WTC11 (cell line): ENCODE data around the gene SNX25.

Experiments used
- ELF4 ChIP-seq: sonication (generic); formaldehyde crosslinking; IDR thresholded peaks from 2 replicates; pipeline ENCODE4 v1.8.1; 2022; ENCODE audit warnings: low read depth, mild to moderate bottlenecking, moderate library complexity, missing genetic modification reagents
- FOXJ3 ChIP-seq: sonication (generic); formaldehyde crosslinking; IDR thresholded peaks from 2 replicates; pipeline ENCODE4 v1.9.0; 2021; ENCODE audit warnings: missing genetic modification reagents, mild to moderate bottlenecking, borderline replicate concordance
- JUN ChIP-seq: sonication (generic); formaldehyde crosslinking; IDR thresholded peaks from 2 replicates; pipeline ENCODE4 v1.8.0; 2023; ENCODE audit warnings: mild to moderate bottlenecking, missing genetic modification reagents
- NR3C1 ChIP-seq: sonication (generic); formaldehyde crosslinking; conservative IDR thresholded peaks from 2 replicates; pipeline ENCODE4 v1.8.1; 2023; ENCODE audit warnings: low read depth, mild to moderate bottlenecking, missing genetic modification reagents
- SMAD4 ChIP-seq: sonication (generic); formaldehyde crosslinking; IDR thresholded peaks from 2 replicates; pipeline ENCODE4 v1.8.0; 2022; ENCODE audit warnings: mild to moderate bottlenecking, missing genetic modification reagents
- SP1 ChIP-seq: sonication (generic); formaldehyde crosslinking; conservative IDR thresholded peaks from 2 replicates; pipeline ENCODE4 v1.8.1; 2022; ENCODE audit warnings: missing genetic modification reagents
- ZNF138 ChIP-seq: sonication (generic); formaldehyde crosslinking; conservative IDR thresholded peaks from 2 replicates; pipeline ENCODE4 v1.8.1; 2022; ENCODE audit warnings: mild to moderate bottlenecking, moderate library complexity, missing genetic modification reagents
- ZNF317 ChIP-seq: sonication (generic); formaldehyde crosslinking; IDR thresholded peaks from 2 replicates; pipeline ENCODE4 v1.8.1; 2023; ENCODE audit warnings: low read depth, mild to moderate bottlenecking, moderate library complexity, missing genetic modification reagents, borderline replicate concordance
- TF ChIP-seq, protein P1 (sequence below): fragments of 200-600 bp; IDR thresholded peaks from 2 replicates; pipeline ENCODE4 v1.8.0; 2022; ENCODE audit warnings: antibody characterized with exemption
- TF ChIP-seq, protein P2 (sequence below): sonication (generic); formaldehyde crosslinking; IDR thresholded peaks from 2 replicates; pipeline ENCODE4 v1.8.0; 2022; ENCODE audit warnings: mild to moderate bottlenecking, missing genetic modification reagents
- TF ChIP-seq, protein P3 (sequence below): sonication (generic); formaldehyde crosslinking; IDR thresholded peaks from 2 replicates; pipeline ENCODE4 v1.8.0; 2023; ENCODE audit warnings: mild to moderate bottlenecking, missing genetic modification reagents
- TF ChIP-seq, protein P4 (sequence below): sonication (generic); formaldehyde crosslinking; IDR thresholded peaks from 2 replicates; pipeline ENCODE4 v1.8.0; 2022; ENCODE audit warnings: mild to moderate bottlenecking, missing genetic modification reagents
- TF ChIP-seq, protein P5 (sequence below): sonication (generic); formaldehyde crosslinking; IDR thresholded peaks from 2 replicates; pipeline ENCODE4 v1.8.1; 2022; ENCODE audit warnings: low read depth, mild to moderate bottlenecking, moderate library complexity, missing genetic modification reagents, borderline replicate concordance
- TF ChIP-seq, protein P6 (sequence below): sonication (generic); formaldehyde crosslinking; IDR thresholded peaks from 2 replicates; pipeline ENCODE4 v1.8.1; 2022; ENCODE audit warnings: mild to moderate bottlenecking, missing genetic modification reagents, moderate library complexity, borderline replicate concordance

DNA sequence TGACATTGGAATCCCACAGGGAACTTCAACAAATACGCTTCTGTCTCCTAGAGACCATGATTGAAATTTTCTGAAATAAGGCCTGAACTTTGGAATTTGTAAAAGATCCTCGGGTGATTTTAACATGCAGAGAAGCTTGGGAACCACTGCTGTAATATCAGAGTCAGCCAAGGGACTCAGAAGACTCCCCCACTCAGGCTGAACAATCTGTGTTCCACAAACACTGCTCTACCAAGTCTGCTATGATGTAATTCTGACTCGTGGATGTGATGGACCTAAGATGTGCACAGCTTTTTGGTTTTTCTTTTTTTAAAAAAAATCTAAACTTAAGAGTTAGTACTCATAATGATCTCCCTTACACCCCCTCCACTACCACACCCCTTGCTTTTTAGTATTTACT, 160.3 kb downstream of the SNX25 start:
- TF ChIP-seq, protein P1, sequence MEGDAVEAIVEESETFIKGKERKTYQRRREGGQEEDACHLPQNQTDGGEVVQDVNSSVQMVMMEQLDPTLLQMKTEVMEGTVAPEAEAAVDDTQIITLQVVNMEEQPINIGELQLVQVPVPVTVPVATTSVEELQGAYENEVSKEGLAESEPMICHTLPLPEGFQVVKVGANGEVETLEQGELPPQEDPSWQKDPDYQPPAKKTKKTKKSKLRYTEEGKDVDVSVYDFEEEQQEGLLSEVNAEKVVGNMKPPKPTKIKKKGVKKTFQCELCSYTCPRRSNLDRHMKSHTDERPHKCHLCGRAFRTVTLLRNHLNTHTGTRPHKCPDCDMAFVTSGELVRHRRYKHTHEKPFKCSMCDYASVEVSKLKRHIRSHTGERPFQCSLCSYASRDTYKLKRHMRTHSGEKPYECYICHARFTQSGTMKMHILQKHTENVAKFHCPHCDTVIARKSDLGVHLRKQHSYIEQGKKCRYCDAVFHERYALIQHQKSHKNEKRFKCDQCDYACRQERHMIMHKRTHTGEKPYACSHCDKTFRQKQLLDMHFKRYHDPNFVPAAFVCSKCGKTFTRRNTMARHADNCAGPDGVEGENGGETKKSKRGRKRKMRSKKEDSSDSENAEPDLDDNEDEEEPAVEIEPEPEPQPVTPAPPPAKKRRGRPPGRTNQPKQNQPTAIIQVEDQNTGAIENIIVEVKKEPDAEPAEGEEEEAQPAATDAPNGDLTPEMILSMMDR, result no peak
- TF ChIP-seq, protein P2, sequence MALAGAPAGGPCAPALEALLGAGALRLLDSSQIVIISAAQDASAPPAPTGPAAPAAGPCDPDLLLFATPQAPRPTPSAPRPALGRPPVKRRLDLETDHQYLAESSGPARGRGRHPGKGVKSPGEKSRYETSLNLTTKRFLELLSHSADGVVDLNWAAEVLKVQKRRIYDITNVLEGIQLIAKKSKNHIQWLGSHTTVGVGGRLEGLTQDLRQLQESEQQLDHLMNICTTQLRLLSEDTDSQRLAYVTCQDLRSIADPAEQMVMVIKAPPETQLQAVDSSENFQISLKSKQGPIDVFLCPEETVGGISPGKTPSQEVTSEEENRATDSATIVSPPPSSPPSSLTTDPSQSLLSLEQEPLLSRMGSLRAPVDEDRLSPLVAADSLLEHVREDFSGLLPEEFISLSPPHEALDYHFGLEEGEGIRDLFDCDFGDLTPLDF (CRISPR knock-in tag), result no peak
- TF ChIP-seq, protein P3, sequence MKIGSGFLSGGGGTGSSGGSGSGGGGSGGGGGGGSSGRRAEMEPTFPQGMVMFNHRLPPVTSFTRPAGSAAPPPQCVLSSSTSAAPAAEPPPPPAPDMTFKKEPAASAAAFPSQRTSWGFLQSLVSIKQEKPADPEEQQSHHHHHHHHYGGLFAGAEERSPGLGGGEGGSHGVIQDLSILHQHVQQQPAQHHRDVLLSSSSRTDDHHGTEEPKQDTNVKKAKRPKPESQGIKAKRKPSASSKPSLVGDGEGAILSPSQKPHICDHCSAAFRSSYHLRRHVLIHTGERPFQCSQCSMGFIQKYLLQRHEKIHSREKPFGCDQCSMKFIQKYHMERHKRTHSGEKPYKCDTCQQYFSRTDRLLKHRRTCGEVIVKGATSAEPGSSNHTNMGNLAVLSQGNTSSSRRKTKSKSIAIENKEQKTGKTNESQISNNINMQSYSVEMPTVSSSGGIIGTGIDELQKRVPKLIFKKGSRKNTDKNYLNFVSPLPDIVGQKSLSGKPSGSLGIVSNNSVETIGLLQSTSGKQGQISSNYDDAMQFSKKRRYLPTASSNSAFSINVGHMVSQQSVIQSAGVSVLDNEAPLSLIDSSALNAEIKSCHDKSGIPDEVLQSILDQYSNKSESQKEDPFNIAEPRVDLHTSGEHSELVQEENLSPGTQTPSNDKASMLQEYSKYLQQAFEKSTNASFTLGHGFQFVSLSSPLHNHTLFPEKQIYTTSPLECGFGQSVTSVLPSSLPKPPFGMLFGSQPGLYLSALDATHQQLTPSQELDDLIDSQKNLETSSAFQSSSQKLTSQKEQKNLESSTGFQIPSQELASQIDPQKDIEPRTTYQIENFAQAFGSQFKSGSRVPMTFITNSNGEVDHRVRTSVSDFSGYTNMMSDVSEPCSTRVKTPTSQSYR (CRISPR knock-in tag), result no peak
- TF ChIP-seq JUN (no peak), ZNF317 (CRISPR knock-in tag) (no peak), SP1 (CRISPR knock-in tag) (no peak), FOXJ3 (no peak), ELF4 (CRISPR knock-in tag) (no peak), NR3C1 (CRISPR knock-in tag) (no peak), ZNF138 (CRISPR knock-in tag) (no peak), SMAD4 (CRISPR knock-in tag) (no peak)
- TF ChIP-seq, protein P4, sequence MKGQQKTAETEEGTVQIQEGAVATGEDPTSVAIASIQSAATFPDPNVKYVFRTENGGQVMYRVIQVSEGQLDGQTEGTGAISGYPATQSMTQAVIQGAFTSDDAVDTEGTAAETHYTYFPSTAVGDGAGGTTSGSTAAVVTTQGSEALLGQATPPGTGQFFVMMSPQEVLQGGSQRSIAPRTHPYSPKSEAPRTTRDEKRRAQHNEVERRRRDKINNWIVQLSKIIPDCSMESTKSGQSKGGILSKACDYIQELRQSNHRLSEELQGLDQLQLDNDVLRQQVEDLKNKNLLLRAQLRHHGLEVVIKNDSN, result no peak
- TF ChIP-seq, protein P5, sequence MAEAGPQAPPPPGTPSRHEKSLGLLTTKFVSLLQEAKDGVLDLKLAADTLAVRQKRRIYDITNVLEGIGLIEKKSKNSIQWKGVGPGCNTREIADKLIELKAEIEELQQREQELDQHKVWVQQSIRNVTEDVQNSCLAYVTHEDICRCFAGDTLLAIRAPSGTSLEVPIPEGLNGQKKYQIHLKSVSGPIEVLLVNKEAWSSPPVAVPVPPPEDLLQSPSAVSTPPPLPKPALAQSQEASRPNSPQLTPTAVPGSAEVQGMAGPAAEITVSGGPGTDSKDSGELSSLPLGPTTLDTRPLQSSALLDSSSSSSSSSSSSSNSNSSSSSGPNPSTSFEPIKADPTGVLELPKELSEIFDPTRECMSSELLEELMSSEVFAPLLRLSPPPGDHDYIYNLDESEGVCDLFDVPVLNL (CRISPR knock-in tag), result no peak
- TF ChIP-seq, protein P6, sequence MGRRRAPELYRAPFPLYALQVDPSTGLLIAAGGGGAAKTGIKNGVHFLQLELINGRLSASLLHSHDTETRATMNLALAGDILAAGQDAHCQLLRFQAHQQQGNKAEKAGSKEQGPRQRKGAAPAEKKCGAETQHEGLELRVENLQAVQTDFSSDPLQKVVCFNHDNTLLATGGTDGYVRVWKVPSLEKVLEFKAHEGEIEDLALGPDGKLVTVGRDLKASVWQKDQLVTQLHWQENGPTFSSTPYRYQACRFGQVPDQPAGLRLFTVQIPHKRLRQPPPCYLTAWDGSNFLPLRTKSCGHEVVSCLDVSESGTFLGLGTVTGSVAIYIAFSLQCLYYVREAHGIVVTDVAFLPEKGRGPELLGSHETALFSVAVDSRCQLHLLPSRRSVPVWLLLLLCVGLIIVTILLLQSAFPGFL, result no peak
